ENCODE data around the gene ZNF740.
"Not testable (repeated sequence)": the region's sequence is repeated elsewhere in the genome, so short reads cannot be mapped to it uniquely, and the experiment has no call there.

ZNF740 gene

DNA sequence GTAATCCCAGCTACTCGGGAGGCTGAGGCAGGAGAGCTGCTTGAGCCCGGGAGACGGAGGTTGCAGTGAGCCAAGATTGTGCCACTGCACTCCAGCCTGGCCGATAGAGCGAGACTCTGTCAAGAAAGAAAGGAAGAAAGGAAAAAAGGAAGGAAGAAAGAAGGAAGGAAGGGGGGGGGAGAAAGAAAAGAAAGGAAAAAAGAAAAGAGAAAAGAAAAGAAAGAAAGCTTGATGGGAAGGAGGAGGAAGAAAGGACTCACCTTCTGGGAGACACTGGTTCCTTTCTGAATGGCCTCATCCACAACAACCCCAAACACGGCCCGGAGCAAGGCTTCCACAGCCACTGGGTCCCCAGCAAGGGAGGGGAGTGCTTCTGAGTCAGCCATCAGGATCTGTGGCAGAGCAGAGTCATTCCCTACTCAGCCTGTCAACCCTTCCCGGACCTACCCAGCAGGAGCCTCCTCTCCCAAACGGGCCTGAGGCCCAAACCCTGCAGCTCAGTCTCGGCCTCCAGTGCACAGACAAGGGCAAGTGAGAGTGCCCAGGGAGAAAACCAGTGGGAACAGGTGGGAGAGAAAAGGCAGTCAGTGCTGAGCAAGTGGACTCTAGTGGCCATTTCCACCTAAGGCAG, 7.3 kb upstream of the ZNF740 start:
- no peak for DNase-seq

DNA sequence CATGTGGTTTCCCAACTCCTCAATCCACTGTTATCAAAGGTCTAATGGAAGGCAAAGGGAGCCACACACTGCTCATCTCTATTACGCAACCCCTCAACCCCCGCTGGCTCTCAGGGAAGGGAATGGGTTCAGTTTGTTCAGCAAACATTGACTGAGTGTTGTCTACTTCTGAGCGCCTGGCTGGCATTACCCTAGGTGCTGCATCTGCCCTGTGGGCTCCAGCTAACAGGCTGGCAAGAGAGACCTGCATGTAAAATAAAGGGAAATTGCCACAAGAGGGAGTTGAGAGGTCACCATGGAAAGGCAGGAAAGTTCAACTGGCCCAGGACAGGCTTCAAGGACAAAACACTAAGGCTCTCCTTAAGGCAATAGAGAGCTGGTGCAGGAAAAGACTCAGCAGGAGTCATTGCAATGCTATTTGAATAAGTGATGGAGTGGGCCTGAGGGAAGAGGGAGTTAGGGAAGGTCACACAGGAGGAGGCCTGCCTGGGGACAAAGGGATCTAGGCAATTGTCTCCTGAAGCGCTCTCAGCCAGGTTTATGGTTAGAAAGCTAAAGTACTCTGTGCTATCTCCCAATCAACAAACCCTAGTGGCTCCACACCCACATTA, 5.5 kb upstream of the ZNF740 start:
- DNase-seq, result no peak

DNA sequence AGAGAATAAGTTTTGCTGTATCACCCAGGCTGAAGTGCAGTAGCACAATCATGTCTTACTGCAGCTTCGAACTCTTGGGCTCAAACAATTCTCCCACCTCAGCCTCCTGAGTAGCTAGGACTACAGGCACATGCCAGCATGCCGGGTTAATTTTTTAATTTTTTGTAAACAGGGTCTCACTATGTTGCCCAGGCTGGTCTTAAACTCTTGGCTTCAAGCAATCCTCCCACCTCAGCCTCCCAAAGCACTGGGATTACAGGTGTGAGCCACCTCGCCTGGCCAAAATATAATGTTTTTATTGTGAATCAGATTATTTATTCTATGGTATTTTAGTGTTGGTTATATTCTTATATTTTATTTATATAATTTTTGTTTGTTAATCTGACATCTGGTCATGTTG, 3.8 kb upstream of the ZNF740 start:
- DNase-seq, result no peak

DNA sequence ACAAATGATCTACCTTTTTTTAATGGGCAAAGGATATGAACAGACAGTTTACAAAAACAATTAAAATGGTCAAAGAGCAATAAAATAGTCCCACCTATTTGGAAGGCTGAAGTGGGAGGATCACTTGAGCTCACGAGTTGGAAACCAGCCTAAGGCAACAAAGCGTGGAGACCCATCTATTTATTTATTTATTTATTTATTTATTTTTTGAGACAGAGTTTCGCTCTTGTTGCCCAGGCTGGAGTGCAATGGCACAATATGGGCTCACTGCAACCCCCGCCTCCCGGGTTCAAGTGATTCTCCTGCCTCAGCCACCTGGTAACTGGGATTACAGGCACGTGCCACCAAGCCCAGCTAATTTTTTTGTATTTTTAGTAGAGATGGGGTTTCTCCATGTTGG, 3.1 kb upstream of the ZNF740 start:
- DNase-seq, result not testable (repeated sequence)

DNA sequence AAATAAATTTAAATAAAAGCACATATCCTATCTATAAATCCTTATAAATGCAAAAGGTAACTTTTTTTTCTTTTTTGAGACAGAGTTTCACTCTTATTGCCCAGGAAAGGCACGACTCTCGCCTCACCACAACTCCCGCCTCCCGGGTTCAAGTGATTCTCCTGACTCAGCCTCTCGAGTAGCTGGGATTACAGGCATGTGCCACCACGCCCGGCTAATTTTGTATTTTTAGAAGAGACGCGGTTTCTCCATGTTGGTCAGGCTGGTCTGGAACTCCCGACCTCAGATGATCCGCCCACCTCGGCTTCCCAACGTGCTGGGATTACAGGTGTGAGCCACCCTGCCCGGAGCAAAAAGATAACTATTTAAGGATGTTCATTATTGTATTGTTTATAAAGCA, 1.7 kb upstream of the ZNF740 start:
- DNase-seq, result not testable (repeated sequence)

GRCh38 chr12:53179687-53180219, 769 bp upstream of the ZNF740 start:
- no peak for DNase-seq

DNA sequence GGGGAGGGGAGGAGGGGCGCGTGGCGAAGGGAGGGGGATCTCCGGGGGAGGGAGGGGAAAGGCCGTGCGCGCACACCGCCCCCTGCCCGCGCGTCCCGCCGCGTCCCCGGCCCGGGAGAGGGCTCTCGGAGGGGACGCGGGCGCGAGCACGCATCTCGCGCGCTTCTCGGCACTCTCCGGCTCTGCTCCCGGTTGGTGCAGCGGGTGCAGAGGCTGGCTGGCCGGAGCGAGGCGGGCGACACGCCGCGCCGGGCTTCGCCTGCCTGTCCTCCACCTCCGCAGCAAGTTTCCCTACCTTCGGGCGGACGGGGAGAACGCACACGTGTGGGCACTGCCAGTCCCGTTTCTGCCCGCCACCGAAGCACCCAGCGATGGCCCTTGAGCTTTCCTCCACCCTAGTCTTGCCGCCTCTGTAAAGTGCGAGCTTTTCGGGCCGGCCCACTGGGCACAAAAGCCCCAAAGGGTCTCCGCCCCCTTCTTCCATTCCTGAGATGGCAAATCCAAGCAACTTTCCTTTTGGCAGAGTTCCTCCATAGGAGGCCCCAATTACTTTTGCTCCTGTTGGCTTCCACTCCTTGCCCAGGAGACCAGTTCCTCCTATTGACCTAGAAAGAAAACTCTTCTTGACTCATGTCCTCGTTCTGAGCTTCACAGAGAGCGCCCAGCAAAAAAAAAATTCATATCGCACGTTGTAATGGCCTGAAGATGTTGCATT, 566 bp downstream of the ZNF740 start:
- DNase-seq, result peak; percentile 80

- no peak for DNase-seq
These were observed 1.4 kb downstream of the ZNF740 start for GRCh38 chr12:53181935-53182334.

DNA sequence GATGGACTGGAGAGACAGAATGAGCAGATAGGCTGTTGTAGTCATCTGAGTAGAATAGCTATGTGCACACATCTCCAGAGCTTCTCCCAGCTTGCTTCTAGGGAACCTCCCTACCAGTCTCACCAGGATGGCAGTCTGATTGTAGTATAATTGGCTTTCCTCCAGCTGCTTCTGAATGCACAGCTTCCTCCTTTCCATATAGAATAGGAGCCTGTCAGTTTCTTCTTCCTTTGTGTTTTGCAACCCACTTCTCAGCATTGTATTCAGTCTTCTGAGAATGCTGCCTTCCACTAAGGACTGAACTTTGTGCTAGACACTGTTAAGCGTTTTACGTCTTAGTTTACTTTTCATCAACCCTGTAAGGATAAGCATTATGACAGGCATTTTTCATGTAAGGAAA, 2.4 kb downstream of the ZNF740 start:
- no peak for DNase-seq

DNA sequence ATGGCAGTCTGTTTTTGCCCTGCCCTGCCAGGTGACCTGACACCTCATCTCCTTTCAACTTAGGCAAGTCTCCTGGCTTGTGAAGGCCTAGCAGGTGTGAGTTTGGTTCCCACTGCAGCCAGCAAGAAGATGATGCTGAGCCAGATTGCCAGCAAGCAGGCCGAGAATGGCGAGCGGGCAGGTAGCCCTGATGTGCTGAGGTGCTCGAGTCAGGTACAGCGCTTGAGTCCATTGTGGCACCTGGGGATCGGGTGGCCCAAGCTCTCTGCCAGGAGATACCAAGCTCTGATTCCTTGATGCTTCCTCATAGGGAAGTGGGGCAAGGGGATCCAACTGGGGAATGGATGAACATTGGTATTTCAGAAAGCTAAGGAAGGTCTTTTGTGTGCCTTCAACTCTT, 4.3 kb downstream of the ZNF740 start:
- DNase-seq, result no peak

DNA sequence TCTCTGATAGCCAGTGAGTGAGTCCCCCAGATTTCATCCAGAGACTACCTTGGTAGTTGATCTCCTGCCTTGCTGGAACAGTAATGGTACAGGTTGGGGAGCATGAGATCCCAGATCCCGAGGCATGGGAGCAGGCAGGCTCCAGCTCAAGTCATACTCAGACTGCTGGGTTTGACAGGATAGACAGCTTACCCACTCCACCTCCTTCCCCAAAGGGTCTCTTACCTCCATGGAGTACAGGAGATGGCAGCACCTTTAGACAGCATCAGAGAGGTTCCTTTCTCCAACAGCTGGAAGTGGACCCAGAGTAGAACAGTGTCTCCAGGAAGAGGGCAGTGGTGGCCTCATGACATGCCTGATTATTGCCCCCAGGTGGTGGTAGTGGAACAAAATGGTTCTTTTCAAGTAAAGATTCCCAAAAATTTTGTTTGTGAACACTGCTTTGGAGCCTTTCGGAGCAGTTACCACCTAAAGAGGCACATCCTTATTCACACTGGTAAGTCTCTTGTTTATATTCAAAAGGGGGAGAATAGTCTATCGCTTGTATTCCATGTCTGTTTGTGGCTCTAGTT, 5.1 kb downstream of the ZNF740 start:
- DNase-seq, result no peak

DNA sequence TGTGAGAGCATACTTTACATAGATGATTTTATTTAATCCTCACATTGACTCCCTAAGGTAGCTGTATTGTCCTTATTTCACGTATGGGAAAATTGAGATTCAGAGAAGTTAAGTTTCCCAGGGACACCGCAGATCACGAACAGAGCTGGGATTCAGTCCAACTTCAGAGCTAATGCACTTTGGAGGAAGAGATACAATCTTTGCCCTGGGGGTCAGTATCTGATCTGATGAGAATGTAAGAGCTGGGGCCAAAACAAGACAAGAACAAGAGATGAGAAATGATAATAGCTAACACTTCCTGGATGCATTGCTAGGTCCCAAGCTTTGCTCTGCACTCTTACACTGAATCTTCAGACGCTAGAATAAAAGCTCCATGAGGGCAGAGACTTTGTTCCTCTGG, 6.2 kb downstream of the ZNF740 start:
- DNase-seq, result no peak

- no peak for DNase-seq
These were observed 6.8 kb downstream of the ZNF740 start for GRCh38 chr12:53187145-53187899.

DNA sequence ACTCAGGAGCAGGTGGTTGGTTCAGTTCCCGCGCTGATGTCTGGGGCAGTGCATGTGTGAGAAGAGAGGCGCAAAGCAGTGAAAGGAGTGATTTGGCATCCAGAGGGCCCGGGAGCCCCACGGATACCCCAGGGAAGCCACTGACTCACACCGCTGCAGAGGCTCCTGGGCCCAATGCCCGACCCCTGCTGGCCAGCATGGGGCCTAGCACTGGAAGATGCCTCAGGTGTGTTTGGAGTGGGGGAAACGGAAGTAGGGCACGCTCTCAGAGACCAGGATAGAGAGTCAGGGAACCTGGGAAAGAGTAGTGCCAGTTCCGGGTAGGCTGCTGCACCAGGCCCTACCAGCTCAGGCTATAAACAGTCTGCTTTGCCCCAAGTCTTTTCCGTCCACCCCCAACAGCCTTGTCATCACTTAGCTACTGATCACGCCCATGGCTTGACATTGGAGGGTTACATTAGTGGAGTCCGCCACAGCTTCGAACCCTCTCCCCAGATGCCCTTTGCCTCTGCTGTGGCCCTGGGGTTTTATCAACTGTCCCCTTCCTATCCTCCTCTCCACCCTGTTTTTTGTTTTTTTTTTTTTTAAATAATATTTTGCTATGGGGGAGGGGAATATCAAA, 9.7 kb downstream of the ZNF740 start:
- DNase-seq, result peak; percentile 58

GRCh38 chr12:53191096-53191884, 10.8 kb downstream of the ZNF740 start:
- no peak for DNase-seq

- DNase-seq, result no peak
These were observed 11.5 kb downstream of the ZNF740 start for GRCh38 chr12:53191885-53192530.

DNA sequence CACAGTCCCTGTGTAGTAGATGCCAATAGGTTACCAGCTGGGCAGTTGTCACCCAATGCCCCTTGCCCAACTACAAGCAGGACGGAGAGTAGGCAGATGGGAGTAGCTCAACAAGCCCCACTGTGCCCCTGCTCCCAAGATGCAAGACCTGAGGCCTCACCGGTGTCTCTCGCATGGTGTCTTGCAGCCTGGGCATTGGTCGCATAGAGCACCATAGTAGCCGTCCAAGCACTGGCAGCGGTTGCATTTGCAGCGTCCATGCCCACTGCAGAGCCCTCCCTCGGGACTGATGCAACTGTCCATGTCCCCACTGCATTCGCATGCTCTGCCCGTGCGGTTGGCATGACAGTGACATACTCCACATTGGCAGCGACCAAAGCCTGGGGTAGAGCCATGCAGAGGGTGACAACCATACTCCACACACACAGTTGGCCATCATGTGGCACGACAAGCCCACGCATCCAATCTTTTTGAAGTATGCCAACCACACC, 12.1 kb downstream of the ZNF740 start:
- no peak for DNase-seq

DNA sequence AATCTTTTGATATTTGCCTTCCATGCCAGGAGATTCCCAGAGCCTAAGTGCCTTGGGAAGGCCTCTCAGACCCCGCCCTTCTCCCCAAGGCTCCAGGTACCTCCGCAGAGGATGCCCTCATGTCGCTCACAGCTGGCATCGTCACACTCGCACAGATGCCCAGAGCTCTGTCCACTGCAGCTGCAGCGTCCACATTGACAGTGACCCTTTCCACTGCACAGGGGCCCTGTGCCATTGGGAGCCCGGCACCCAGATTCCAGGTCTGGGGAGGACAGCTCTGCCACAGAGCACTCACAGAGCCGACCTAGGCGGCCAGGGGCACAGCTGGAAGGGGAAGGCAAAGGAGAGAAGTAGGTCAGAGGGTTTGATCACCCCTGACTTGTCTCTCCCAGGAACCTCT, 12.5 kb downstream of the ZNF740 start:
- DNase-seq, result no peak

DNA sequence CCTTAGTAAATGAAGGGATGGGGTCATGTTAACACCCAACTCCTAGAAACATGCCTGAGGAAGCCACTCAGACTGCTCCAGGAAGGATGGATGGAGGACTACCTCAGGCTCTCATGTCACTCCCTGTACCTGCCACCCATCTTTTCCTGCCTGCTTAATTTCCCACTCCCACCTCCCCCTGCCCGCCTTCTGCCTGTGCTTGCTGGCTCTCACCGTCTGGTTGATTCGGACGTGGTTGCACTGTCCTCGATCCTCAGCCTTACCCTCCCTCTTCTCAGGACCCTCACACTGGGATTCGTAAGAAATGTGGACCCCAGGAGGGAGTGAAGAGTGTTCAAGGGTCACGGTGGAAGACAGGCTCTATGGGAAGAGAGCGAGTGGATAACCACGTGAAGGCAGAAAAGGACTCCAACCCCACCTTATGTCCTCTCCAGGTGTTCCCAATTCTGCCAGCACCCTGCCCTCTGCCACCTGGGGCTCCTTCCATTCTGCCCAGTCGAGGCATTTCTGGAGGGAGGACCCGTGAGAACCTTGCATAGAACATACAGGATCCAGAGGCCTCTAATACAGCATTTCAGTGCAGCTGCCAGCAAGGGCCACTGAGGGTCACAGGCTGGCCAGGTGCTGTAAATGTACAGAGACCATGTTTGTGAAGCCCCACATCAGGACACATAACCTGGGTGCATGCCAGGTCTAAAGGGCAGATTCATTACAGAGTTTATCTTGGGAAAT, 13.6 kb downstream of the ZNF740 start:
- DNase-seq, result no peak

- DNase-seq, result no peak
These were observed 14.5 kb downstream of the ZNF740 start for GRCh38 chr12:53194973-53195372.
